ENCODE data around the gene LRRC32.

Gene LRRC32

DNA sequence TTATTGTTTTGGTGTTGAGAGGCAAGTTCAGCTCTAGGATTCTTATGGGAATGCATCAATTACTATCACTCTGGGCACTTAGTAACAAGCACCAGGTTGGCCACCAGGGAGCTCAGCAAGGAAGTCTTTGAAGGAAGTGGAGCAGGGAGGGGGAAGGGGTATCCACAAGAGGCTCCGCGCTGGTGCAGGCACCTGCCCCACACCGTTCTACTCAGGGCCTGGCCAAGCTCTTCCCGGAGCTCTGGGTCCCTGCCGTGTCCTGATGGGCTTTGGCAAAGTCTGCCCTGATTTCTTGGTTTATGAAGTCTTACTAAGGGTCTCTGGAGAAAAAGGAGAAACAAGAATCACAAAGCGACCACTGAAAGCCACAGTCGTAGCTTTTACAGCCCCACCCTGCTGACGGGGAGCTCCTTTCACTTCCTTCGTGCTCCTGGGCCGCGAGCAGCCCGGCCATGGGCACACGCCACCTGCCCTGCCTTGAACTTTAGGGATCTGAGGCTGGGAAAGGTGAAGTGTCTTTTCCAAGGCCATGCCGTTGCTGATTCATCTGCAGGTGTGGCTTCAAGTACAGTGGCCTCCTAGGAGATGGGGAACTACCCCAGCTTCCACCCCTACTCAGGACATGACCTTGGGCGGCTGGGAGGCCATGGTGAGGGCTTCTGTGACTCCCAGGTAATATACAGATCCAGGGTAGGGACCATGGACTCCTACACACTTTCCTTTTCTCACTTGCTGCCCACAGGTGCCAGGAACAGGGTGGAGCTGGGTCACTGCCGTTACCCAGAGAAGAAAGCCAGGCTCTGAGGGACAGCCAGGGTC is 15.9 kb upstream of the LRRC32 start:
- ATAC-seq (ENCODE audit: low read depth) (no peak), DNase-seq (ENCODE audit: low spot score) (no peak)
- no peak for TF ChIP-seq CTCF (IDR thresholded peaks at IDR 0.05; ENCODE audit: poor library complexity, severe bottlenecking)
- Histone ChIP-seq H3K9me3 (ENCODE audit: severe bottlenecking) (no peaks in the 10 kb centered on the region), H3K4me1 (ENCODE audit: insufficient read depth, poor library complexity, severe bottlenecking) (no peaks in the 10 kb centered on the region), H3K27ac (ENCODE audit: poor library complexity, severe bottlenecking) (no peak overlapping the region), H3K4me3 (ENCODE audit: severe bottlenecking) (no peak overlapping the region), H3K27me3 (ENCODE audit: insufficient read depth, poor library complexity, severe bottlenecking) (no peaks in the 10 kb centered on the region), H3K36me3 (ENCODE audit: low read depth) (no peaks in the 10 kb centered on the region)

DNA sequence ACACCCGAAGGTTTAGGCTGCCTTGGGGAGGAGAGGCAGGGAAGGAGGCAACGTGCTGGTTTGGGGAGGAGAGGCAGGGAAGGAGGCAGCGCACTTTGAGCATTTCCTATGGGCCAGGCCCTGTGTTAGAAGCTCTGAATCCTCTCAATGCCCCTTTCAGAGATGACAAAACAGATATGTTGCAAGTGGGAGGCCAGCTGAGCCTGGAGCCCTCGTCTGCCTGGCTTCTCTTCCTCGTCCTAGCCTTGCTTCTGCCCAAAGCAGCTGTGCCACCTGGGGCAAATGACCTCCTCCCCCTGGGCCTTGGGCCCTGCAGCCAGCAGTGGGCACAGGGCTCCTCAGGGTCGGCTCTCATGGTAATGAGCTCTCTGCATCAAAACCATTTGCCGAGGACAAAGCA is 15.3 kb upstream of the LRRC32 start:
- Histone ChIP-seq H3K4me1 (ENCODE audit: insufficient read depth, poor library complexity, severe bottlenecking) (no peaks in the 10 kb centered on the region), H3K27ac (ENCODE audit: poor library complexity, severe bottlenecking) (no peak overlapping the region), H3K36me3 (ENCODE audit: low read depth) (no peaks in the 10 kb centered on the region), H3K4me3 (ENCODE audit: severe bottlenecking) (no peak overlapping the region), H3K27me3 (ENCODE audit: insufficient read depth, poor library complexity, severe bottlenecking) (no peaks in the 10 kb centered on the region), H3K9me3 (ENCODE audit: severe bottlenecking) (no peaks in the 10 kb centered on the region)
- DNase-seq (ENCODE audit: low spot score) = no peak
- TF ChIP-seq CTCF (IDR thresholded peaks at IDR 0.05; ENCODE audit: poor library complexity, severe bottlenecking) = no peak
- ATAC-seq (ENCODE audit: low read depth) = no peak

DNA sequence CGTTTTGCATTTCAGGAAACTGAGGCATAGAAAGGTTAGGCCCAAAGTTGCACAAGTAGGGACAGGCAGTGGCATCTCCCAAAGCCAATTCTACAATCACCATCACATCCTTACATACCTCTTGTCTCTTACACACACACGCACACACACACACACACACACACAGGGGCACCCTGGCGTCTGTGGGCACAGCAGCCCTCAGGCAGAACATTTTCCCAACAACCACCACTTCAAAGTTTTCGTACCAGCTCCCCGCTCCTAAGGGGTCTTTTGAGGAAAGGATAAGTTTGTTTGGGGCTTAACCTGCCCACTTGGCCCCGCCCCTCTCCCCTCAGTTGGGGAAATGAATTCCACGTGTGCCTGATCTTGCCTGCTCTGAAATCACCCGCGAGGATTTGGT is 14.7 kb upstream of the LRRC32 start:
- Histone ChIP-seq H3K27me3 (ENCODE audit: insufficient read depth, poor library complexity, severe bottlenecking) (no peaks in the 10 kb centered on the region), H3K4me1 (ENCODE audit: insufficient read depth, poor library complexity, severe bottlenecking) (no peaks in the 10 kb centered on the region), H3K36me3 (ENCODE audit: low read depth) (no peaks in the 10 kb centered on the region), H3K9me3 (ENCODE audit: severe bottlenecking) (no peaks in the 10 kb centered on the region), H3K27ac (ENCODE audit: poor library complexity, severe bottlenecking) (no peak overlapping the region), H3K4me3 (ENCODE audit: severe bottlenecking) (no peak overlapping the region)
- ATAC-seq (ENCODE audit: low read depth) (no peak), DNase-seq (ENCODE audit: low spot score) (no peak)
- no peak for TF ChIP-seq CTCF (IDR thresholded peaks at IDR 0.05; ENCODE audit: poor library complexity, severe bottlenecking)

DNA sequence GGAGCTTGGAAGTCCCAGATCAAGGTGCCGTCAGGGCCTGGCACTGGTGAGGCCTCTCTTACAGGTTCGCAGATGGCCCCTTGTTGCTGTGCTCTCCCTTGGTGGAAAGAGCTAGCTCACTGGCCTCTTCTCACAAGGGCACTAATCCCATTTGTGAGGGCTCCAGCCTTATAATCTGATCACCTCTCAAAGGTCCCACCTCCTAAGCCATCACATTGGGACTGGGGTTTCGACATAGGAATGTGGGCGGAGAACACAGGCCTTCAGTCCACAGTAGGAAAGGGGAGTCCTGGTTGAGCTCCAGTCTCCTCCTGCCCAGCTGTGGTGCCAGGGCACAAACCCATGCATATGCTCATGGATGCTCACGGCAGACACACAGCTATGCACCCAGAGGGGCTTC is 14.0 kb upstream of the LRRC32 start:
- TF ChIP-seq CTCF (IDR thresholded peaks at IDR 0.05; ENCODE audit: poor library complexity, severe bottlenecking) = no peak
- Histone ChIP-seq H3K9me3 (ENCODE audit: severe bottlenecking) (no peaks in the 10 kb centered on the region), H3K4me3 (ENCODE audit: severe bottlenecking) (no peak overlapping the region), H3K4me1 (ENCODE audit: insufficient read depth, poor library complexity, severe bottlenecking) (no peaks in the 10 kb centered on the region), H3K36me3 (ENCODE audit: low read depth) (no peaks in the 10 kb centered on the region), H3K27me3 (ENCODE audit: insufficient read depth, poor library complexity, severe bottlenecking) (no peaks in the 10 kb centered on the region), H3K27ac (ENCODE audit: poor library complexity, severe bottlenecking) (no peak overlapping the region)
- ATAC-seq (ENCODE audit: low read depth) (no peak), DNase-seq (ENCODE audit: low spot score) (no peak)

Data from RWPE2 (cell line).